ENCODE data around the gene PAQR4.

GRCh38 chr16:2923481-2923880, 45.7 kb upstream of the PAQR4 start:
- no peak for TF ChIP-seq FOXM1 (IDR thresholded peaks at IDR 0.05; ENCODE audit: borderline replicate concordance, low read depth)
- no peak for TF ChIP-seq EP300 (IDR thresholded peaks at IDR 0.05; ENCODE audit: borderline replicate concordance)
- TF ChIP-seq REST (IDR thresholded peaks at IDR 0.05; ENCODE audit: low read depth), result no peak
- no peak for TF ChIP-seq CREB1 (IDR thresholded peaks at IDR 0.05; ENCODE audit: low read depth)
- no peak for TF ChIP-seq YY1 (IDR thresholded peaks at IDR 0.05; ENCODE audit: low read depth)
- no peak for TF ChIP-seq TCF12 (IDR thresholded peaks at IDR 0.05; ENCODE audit: low read depth)
- no peak for TF ChIP-seq MAX (IDR thresholded peaks at IDR 0.05)
- TF ChIP-seq TAF1 (IDR thresholded peaks at IDR 0.05; ENCODE audit: low read depth), result no peak
- TF ChIP-seq RAD21 (IDR thresholded peaks at IDR 0.05; ENCODE audit: low read depth), result no peak
- TF ChIP-seq EGR1 (IDR thresholded peaks at IDR 0.05), result no peak
- TF ChIP-seq TEAD4 (IDR thresholded peaks at IDR 0.05), result no peak
